Astrocyte of the spinal cord (primary cell): ENCODE measurements around the gene EPHA10.

ENCODE experiments used
- DNase-seq: peaks from one replicate; pipeline ENCODE4 v3.0.0; 2011; ENCODE audit warnings: low read depth, low spot score
- H3K4me3 ChIP-seq: 2 replicates; pipeline ENCODE4 v1.5.1; 2011; ENCODE audit warnings: low read depth, mild to moderate bottlenecking, low read length, moderate library complexity
- in situ Hi-C: cut with HindIII; loops from 2 replicates; pipeline ENCODE4 v1.10.0; 2017; ENCODE audit warnings: low sequenced_read_pairs
- TF ChIP-seq, protein P1 (sequence below): IDR thresholded peaks from 2 replicates; pipeline ENCODE4 v1.5.1; 2012; ENCODE audit warnings: low read depth, mild to moderate bottlenecking, low read length, inconsistent platforms

Gene EPHA10

GRCh38 chr1:37764888-37765441 is at the start of gene EPHA10:
Gene EPHA10, minus strand, starts transcription at chr1:37765120. Its CDS starts 54 bp downstream, at chr1:37765066.
- in situ Hi-C loops, result no loop called here
- TF ChIP-seq, protein P1, sequence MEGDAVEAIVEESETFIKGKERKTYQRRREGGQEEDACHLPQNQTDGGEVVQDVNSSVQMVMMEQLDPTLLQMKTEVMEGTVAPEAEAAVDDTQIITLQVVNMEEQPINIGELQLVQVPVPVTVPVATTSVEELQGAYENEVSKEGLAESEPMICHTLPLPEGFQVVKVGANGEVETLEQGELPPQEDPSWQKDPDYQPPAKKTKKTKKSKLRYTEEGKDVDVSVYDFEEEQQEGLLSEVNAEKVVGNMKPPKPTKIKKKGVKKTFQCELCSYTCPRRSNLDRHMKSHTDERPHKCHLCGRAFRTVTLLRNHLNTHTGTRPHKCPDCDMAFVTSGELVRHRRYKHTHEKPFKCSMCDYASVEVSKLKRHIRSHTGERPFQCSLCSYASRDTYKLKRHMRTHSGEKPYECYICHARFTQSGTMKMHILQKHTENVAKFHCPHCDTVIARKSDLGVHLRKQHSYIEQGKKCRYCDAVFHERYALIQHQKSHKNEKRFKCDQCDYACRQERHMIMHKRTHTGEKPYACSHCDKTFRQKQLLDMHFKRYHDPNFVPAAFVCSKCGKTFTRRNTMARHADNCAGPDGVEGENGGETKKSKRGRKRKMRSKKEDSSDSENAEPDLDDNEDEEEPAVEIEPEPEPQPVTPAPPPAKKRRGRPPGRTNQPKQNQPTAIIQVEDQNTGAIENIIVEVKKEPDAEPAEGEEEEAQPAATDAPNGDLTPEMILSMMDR, result no peak
- no peak within 1 kb of the TSS for H3K4me3 ChIP-seq
- no peak for DNase-seq

DNA sequence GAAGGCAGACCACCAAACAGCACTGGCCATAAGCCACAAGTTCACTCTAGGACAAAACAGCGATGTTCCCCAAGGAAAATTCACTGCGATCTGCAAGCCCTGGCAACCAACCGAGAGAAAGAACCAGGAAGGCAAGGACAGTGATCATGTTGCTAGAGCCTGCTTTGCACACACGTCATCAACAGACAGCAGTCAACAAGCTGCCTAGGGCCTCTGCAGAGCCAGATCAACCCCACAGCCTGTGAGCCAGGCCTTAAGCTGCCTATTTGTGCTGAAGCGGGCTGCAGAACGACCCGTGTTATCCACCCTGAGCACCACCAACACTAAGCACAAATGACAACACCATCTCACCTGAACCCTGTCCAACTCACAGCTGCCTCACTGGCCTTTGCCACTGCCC is 49.3 kb upstream of the EPHA10 start:
- in situ Hi-C loops, result no loop called here
- H3K4me3 ChIP-seq, result no peak overlapping the region
- TF ChIP-seq, protein P1, result no peak
- no peak for DNase-seq

GRCh38 chr1:37813529-37814145 is 48.7 kb upstream of the EPHA10 start:
- TF ChIP-seq, protein P1, result no peak
- no peak overlapping the region for H3K4me3 ChIP-seq
- in situ Hi-C loops, result no loop called here
- DNase-seq, result no peak

DNA sequence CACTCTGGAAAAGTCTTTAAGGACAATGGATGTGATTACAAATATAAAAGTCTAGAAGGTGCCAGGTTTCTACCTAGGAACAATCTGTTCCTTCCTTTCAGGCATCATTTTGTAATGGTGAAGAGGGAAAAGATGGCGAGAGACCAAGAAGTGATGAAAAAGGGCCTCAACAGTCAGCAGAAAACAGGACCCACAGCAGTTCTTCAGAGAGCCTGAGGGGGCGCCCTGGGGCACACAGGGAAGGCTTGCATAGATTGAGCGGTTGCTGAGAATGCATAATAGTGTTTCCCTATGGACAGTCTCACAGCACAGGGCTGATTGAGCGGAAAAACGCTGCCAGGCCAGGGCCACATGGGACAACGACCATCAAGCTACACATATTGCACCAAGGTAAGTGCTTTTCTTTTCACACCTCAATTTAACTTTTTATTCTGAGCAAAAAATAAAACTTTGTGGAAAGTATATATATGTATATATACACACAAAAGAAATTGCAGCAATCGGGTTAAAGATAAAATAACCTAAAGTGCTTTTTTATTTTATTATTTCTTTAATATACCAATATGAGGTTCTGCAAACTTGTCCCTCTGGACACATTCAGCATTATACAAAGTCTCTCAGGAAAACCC is 46.2 kb upstream of the EPHA10 start:
- in situ Hi-C loops, result no loop called here

GRCh38 chr1:37809942-37810341 is 45.0 kb upstream of the EPHA10 start:
- DNase-seq, result peak; percentile 9
- TF ChIP-seq, protein P1, result no peak

More for the DNA sequence above, 46.2 kb upstream of the EPHA10 start:
- no peak overlapping the region for H3K4me3 ChIP-seq
- TF ChIP-seq, protein P1, result peak; percentile 96
- peak; percentile 78 for DNase-seq

DNA sequence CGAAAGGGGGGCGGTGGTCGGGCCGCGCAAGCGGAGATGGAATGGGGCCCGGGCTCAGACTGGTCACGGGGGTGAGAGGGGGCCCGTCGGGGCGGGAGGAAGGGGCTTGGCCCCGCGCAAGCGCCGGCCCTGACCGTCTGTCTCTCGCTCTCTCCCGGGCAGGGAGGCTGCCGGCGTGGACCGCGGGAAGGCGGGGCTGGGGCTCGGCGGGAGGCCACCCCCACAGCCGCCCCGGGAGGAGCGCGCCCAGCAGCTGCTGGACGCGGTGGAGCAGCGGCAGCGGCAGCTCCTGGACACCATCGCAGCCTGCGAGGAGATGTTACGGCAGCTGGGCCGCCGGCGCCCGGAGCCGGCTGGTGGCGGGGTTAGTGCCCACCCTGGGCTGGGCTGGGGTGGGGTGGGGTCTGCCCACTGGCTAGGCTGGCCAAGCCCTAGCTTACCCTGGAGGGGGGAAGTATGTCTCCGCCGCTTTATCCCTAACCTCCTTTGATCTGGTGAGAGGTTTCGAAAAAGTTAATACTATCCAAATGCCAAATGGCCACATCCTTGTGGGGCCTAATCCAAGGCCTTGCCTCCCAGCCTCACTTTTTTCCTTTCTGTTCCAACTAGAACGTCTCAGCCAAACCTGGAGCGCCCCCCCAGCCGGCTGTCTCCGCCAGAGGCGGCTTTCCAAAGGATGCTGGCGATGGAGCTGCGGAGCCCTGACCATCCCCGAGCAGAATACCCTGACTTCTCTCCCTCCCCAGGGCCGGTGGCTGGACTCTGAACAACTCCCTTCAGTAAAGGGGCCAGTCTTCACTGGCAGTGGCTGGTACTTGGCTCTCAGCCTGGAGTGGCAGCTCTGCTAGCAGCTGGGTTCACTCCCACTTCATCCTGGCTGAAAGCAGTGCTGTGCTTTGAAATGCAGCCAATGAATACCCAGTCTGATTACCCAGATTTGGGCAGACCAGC is 43.7 kb upstream of the EPHA10 start:
- TF ChIP-seq, protein P1, result no peak
- peak; percentile 83 for DNase-seq
- H3K4me3 ChIP-seq, result peak overlapping the region; percentile 85
- in situ Hi-C loops, result no loop called here

More at GRCh38 chr1:37809942-37810341, 45.0 kb upstream of the EPHA10 start:
- in situ Hi-C loops, result no loop called here
- no peak overlapping the region for H3K4me3 ChIP-seq
